Stimulated activated CD8-positive, alpha-beta memory T cell treated with anti-CD3 and anti-CD28 coated beads, Interleukin-12 subunit alpha, Interleukin-12 subunit beta, amount 100 ng/mL, for 4 hours (primary cell): ENCODE data around the gene CACNA1B.
"Not testable (repeated sequence)": the region's sequence is repeated elsewhere in the genome, so short reads cannot be mapped to it uniquely, and the experiment has no call there.

Experiments
- DNase-seq: peaks from one replicate; pipeline ENCODE4 v3.0.0-alpha.2; 2020; ENCODE audit warnings: low read depth

The CACNA1B gene

GRCh38 chr9:138015021-138015829 is 137.6 kb downstream of the CACNA1B start:
- no peak for DNase-seq

- no peak for DNase-seq
These were observed 139.0 kb downstream of the CACNA1B start for GRCh38 chr9:138016406-138017187.

- DNase-seq: no peak
These were observed 139.6 kb downstream of the CACNA1B start for GRCh38 chr9:138017200-138017599.

GRCh38 chr9:138019514-138019913 is 141.9 kb downstream of the CACNA1B start:
- DNase-seq: not testable (repeated sequence)

GRCh38 chr9:138020120-138020794 is 142.7 kb downstream of the CACNA1B start:
- DNase-seq: no peak

GRCh38 chr9:138020795-138021182 is 143.2 kb downstream of the CACNA1B start:
- no peak for DNase-seq

GRCh38 chr9:138021251-138022056 is 143.9 kb downstream of the CACNA1B start:
- DNase-seq: no peak

GRCh38 chr9:138022121-138022741 is 144.6 kb downstream of the CACNA1B start:
- no peak for DNase-seq

GRCh38 chr9:138022756-138023393 is 145.3 kb downstream of the CACNA1B start:
- no peak for DNase-seq

GRCh38 chr9:138023394-138024124 is 146.0 kb downstream of the CACNA1B start:
- no peak for DNase-seq

- DNase-seq: no peak
These were observed 146.5 kb downstream of the CACNA1B start for GRCh38 chr9:138024131-138024530.

- DNase-seq: no peak
These were observed 147.3 kb downstream of the CACNA1B start for GRCh38 chr9:138024831-138025291.

- no peak for DNase-seq
These were observed 147.8 kb downstream of the CACNA1B start for GRCh38 chr9:138025417-138025816.

- DNase-seq: no peak
These were observed 148.3 kb downstream of the CACNA1B start for GRCh38 chr9:138025908-138026307.

GRCh38 chr9:138028596-138028995 is 151.0 kb downstream of the CACNA1B start:
- no peak for DNase-seq

- no peak for DNase-seq
These were observed 153.6 kb downstream of the CACNA1B start for GRCh38 chr9:138031186-138031585.

- DNase-seq: no peak
These were observed 156.4 kb downstream of the CACNA1B start for GRCh38 chr9:138033950-138034349.

GRCh38 chr9:138037140-138037539 is 159.6 kb downstream of the CACNA1B start:
- DNase-seq: no peak

- no peak for DNase-seq
These were observed 160.7 kb downstream of the CACNA1B start for GRCh38 chr9:138038244-138038671.
